B cell (primary cell): ENCODE results near the gene PPP2R2B. TPM values are rescaled to one million over a fixed set of nuclear protein-coding genes. Genes with fewer than 3 reads are reported as not detected.

Source experiments
- ATAC-seq: fragments of 200-7000 bp; cut with Tn5 transposase; one replicate; pipeline ENCODE4 v1.10.0; 2021; ENCODE audit warnings: low read depth, mild to moderate bottlenecking, moderate number of reproducible peaks, moderate library complexity
- CTCF ChIA-PET: fragments of 350-600 bp; sonication (Branson Sonifier 250); formaldehyde crosslinking; loops from one replicate; lab custom pipeline; 2021; ENCODE audit warnings: antibody characterized with exemption, inconsistent platforms; lab: Charles Lee
- POLR2A ChIA-PET: fragments of 350-600 bp; sonication (Branson Sonifier 250); formaldehyde crosslinking; loops from one replicate; lab custom pipeline; 2021; ENCODE audit warnings: antibody characterized with exemption; lab: Charles Lee
- DNase-seq: peaks from one replicate; pipeline ENCODE4 v3.0.0; 2013
- H2AFZ ChIP-seq: 2 replicates; pipeline ENCODE4 v1.6.1; 2012; ENCODE audit warnings: mild to moderate bottlenecking, low read depth, low read length; ENCODE audit not compliant: insufficient read depth, poor library complexity, severe bottlenecking
- H3K27ac ChIP-seq, 2 donors: 1 replicate in 1 of 2; 2 replicates in 1 of 2; pipeline ENCODE4 v1.5.1; 2012 to 2013; ENCODE audit warnings: low read length in 2 of 2, mild to moderate bottlenecking in 2 of 2, moderate library complexity in 1 of 2
- H3K27me3 ChIP-seq, 4 experiments: fragments of 200-600 bp in 1 of 4; sonication (generic) in 1 of 4; replicated peaks in 1 of 4; 1 replicate in 2 of 4; 2 replicates in 2 of 4; pipeline versions ENCODE4 v1.6.1 to v1.7.0; 2013 to 2016; ENCODE audit warnings: low read length in 3 of 4, mild to moderate bottlenecking in 2 of 4, mixed read lengths in 1 of 4, moderate library complexity in 1 of 4; ENCODE audit not compliant: insufficient read depth in 4 of 4, control insufficient read depth in 3 of 4; ENCODE audit errors: control extremely low read depth in 1 of 4
- H3K36me3 ChIP-seq, 2 experiments: replicated peaks in 1 of 2; 1 replicate in 1 of 2; 2 replicates in 1 of 2; pipeline versions ENCODE4 v1.6.1 to v1.7.1; 2013; ENCODE audit warnings: low read length in 1 of 2; ENCODE audit not compliant: insufficient read depth in 2 of 2, control insufficient read depth in 1 of 2; ENCODE audit errors: control extremely low read depth in 1 of 2, extremely low read depth in 1 of 2
- H3K4me1 ChIP-seq, 2 donors: fragments of 200-600 bp in 1 of 2; sonication (generic) in 1 of 2; 1 replicate in 1 of 2; 2 replicates in 1 of 2; pipeline versions ENCODE4 v1.5.1 to v1.6.1; 2013 to 2017; ENCODE audit warnings: low read length in 2 of 2; ENCODE audit not compliant: control insufficient read depth in 2 of 2, insufficient read depth in 2 of 2
- H3K4me2 ChIP-seq: replicated peaks from 2 replicates; pipeline ENCODE3; 2012; ENCODE audit warnings: mild to moderate bottlenecking, low read depth, low read length; ENCODE audit not compliant: poor library complexity, severe bottlenecking
- H3K4me3 ChIP-seq, 5 experiments: fragments of 200-600 bp in 1 of 5; sonication (generic) in 1 of 5; 1 replicate in 3 of 5; 2 replicates in 2 of 5; pipeline versions ENCODE4 v1.5.1 to v1.7.0; 2011 to 2016; ENCODE audit warnings: low read length in 4 of 5, mild to moderate bottlenecking in 4 of 5, low read depth in 2 of 5, control low read depth in 1 of 5, moderate library complexity in 1 of 5; ENCODE audit not compliant: insufficient read depth in 1 of 5; ENCODE audit errors: control extremely low read depth in 1 of 5, extremely low read depth in 1 of 5
- H3K79me2 ChIP-seq: fragments of 200-600 bp; sonication (generic); one replicate; pipeline ENCODE4 v1.6.0; 2016; ENCODE audit warnings: low read length; ENCODE audit not compliant: control insufficient read depth, insufficient read depth
- H3K9ac ChIP-seq: fragments of 200-600 bp; sonication (generic); 2 replicates; pipeline ENCODE4 v1.6.1; 2017; ENCODE audit warnings: mild to moderate bottlenecking, low read length, moderate library complexity
- H3K9me3 ChIP-seq, 3 donors: one replicate each; pipeline versions ENCODE4 v1.6.1 to v1.7.1; 2013; ENCODE audit warnings: low read length in 2 of 3; ENCODE audit not compliant: control insufficient read depth in 2 of 3, insufficient read depth in 1 of 3; ENCODE audit errors: control extremely low read depth in 1 of 3
- H4K20me1 ChIP-seq: 2 replicates; pipeline ENCODE4 v1.6.0; 2012; ENCODE audit warnings: mild to moderate bottlenecking, low read length; ENCODE audit not compliant: insufficient read depth, control insufficient read depth, poor library complexity, severe bottlenecking
- H3K27ac Mint-ChIP-seq: one replicate; pipeline ENCODE4 v1.8.0; 2021; ENCODE audit warnings: mixed read lengths
- H3K27me3 Mint-ChIP-seq: one replicate; pipeline ENCODE4 v1.8.0; 2021; ENCODE audit warnings: mixed read lengths
- H3K4me1 Mint-ChIP-seq: one replicate; pipeline ENCODE4 v1.8.0; 2021; ENCODE audit warnings: mixed read lengths
- H3K4me3 Mint-ChIP-seq: one replicate; pipeline ENCODE4 v1.8.0; 2021; ENCODE audit warnings: mixed read lengths
- H3K9me3 Mint-ChIP-seq: one replicate; pipeline ENCODE4 v1.8.0; 2022; ENCODE audit warnings: mixed read lengths; ENCODE audit not compliant: insufficient read depth
- CTCF ChIP-seq: fragments of 200-600 bp; IDR thresholded peaks from one replicate; pipeline ENCODE4 v1.8.0; 2022; ENCODE audit warnings: antibody characterized with exemption, mild to moderate bottlenecking
- EZH2 ChIP-seq: IDR thresholded peaks from 2 replicates; pipeline ENCODE4 v1.6.1; 2012; ENCODE audit warnings: borderline replicate concordance, low read depth, mild to moderate bottlenecking, moderate library complexity, low read length; ENCODE audit not compliant: insufficient read depth, poor library complexity, severe bottlenecking
- WGBS: methylation state at CpG from one replicate; pipeline ENCODE4 v1.1.5; 2013; ENCODE audit warnings: missing lambda C conversion rate; ENCODE audit not compliant: insufficient coverage; 5-methylcytosine and 5-hydroxymethylcytosine counted together
- intact Hi-C: fragments of 100-400 bp; cut with micrococcal nuclease; formaldehyde crosslinking; loops from one replicate; pipeline ENCODE4 v1.10.0; 2022
- polyA plus RNA-seq: library from polyadenylated mRNA; depleted of rRNA; stranded (reverse); fragments of >200 nt; gene quantifications from 2 replicates; pipeline ENCODE4 v1.2.3, GENCODE V29; 2012
- total RNA-seq, 2 donors: library from RNA; stranded (reverse); fragments of 120-200 nt in 1 of 2; gene quantifications; 1 replicate in 1 of 2; 2 replicates in 1 of 2; pipeline versions ENCODE4 v1.2.3 to v1.2.4, GENCODE V29; 2013 to 2022

PPP2R2B gene
- total and polyA plus RNA-seq, 2 donors (not counting 1 experiment from before 2014, with no cell fraction given): 0.03 TPM; not detected in 1

DNA sequence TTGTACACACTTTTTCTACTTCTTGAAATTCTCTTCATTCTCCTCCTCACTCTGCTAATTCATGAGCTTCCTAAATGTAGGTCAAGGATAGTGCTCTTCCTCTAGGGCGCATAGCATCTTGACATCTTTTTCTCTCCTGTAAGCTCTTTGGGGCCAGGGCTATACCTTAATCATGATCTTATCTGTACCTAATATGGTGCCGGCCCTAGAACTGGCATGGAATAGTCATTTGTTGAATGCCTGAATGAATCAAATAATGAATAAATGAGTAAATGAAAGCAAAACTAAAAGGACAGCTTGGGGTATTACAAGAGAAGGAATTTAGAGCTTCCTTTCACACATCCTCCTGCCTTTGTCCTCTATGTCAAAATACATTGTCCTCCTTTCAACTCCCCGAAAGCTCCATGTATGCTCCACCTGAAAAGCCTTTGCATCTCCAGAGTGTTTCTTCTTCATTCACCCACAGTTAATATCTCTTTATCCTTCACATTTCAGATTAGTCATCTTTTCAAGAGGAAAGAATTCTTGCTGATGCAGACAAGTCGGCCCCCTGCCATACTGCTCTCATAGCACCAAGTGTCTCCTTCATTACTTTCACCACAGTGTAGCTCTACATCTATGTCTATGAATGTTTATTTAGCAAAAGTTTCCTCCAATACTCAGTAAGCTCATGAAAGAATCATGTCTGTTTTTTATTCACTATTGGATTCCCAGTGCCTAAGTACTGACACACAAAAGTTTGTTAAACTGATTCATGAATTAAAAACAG lies 16.4 kb upstream of the PPP2R2B start:
- Histone ChIP-seq H3K79me2 (no peaks in the 10 kb centered on the region), H4K20me1 (no peaks in the 10 kb centered on the region), H3K4me1 (no peaks in the 10 kb centered on the region), H3K9ac (no peak overlapping the region), H3K27me3 (no peaks in the 10 kb centered on the region), H3K4me2 (no peak overlapping the region), H3K27ac (no peak overlapping the region), H3K4me3 (no peak overlapping the region), H3K9me3 (peaks cover 0 to 3% (median 0%) of the 10 kb centered on the region in 3 donors), H2AFZ (no peak overlapping the region), H3K36me3 (no peaks in the 10 kb centered on the region)
- Mint-ChIP-seq H3K9me3 (no peaks in the 10 kb centered on the region), H3K27me3 (no peaks in the 10 kb centered on the region), H3K27ac (no peak overlapping the region), H3K4me1 (no peaks in the 10 kb centered on the region), H3K4me3 (no peak overlapping the region)
- no peak for TF ChIP-seq CTCF
- no peak for TF ChIP-seq EZH2
- ChIA-PET CTCF (no interaction called here), POLR2A (no interaction called here)
- ATAC-seq: no peak
- intact Hi-C loops: no loop called here
- DNase-seq: no peak
- 100% methylated on average over 1 of the region's 4 CpGs for WGBS

- peaks cover 0 to 3% (median 0%) of the 10 kb centered on the region in 3 donors for H3K9me3 ChIP-seq
- no peaks in the 10 kb centered on the region for H3K4me1 ChIP-seq
- H3K27me3 Mint-ChIP-seq: no peaks in the 10 kb centered on the region
- no peaks in the 10 kb centered on the region for H3K27me3 ChIP-seq
- ChIA-PET CTCF (no interaction called here), POLR2A (no interaction called here)
- no peak overlapping the region for H2AFZ ChIP-seq
- DNase-seq: no peak
- ATAC-seq: no peak
- no peak overlapping the region for H3K27ac Mint-ChIP-seq
- no peaks in the 10 kb centered on the region for H3K79me2 ChIP-seq
- 95% methylated on average over 3 of the region's 3 CpGs for WGBS
- H3K4me3 ChIP-seq: no peak overlapping the region
- H3K4me1 Mint-ChIP-seq: no peaks in the 10 kb centered on the region
- no peaks in the 10 kb centered on the region for H3K9me3 Mint-ChIP-seq
- H3K36me3 ChIP-seq: no peaks in the 10 kb centered on the region
- H3K4me2 ChIP-seq: no peak overlapping the region
- intact Hi-C loops: no loop called here
- no peak overlapping the region for H3K27ac ChIP-seq
- no peaks in the 10 kb centered on the region for H4K20me1 ChIP-seq
- H3K9ac ChIP-seq: no peak overlapping the region
- TF ChIP-seq CTCF: no peak
- no peak for TF ChIP-seq EZH2
- H3K4me3 Mint-ChIP-seq: no peak overlapping the region
Observed at GRCh38 chr5:146893991-146894390, 15.4 kb upstream of the PPP2R2B start.
